Measurements from ENCODE around the gene ATP2B3.

Gene ATP2B3

DNA sequence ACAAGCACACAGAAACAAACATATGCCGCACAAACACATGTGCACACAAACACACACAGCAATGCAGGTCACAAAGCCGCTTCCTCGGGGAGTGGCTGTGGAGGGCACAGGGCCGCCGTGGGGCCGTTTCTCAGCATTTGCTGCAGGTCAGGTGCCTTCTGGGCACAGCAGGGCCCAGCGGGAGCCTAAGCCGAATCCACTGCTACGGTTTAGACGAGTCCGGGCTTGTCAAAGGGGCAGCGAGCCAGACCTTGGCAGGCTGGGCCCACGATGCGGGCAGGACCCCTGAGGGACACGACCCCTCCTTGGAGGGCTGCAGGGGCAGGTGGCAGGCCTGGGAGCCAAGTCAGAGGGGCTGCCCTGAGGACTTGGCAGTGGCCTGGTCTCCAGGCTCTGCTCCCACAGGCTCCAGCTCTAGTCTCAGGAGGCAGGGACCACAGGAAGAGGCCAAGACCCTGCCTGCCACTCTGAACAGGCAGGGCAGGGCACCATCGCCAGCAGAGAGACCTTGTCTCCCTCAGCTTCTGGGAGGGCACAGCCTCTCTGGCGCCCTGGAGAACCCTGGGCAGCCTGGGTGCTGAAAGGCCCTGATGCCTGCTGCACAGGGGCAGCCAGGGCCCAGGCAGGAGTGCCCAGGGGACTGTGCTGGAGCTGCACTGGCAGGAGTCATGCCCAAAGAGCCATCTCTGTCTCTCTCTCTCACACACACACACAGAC lies 5.5 kb upstream of the ATP2B3 start:
- no peak for DNase-seq

DNA sequence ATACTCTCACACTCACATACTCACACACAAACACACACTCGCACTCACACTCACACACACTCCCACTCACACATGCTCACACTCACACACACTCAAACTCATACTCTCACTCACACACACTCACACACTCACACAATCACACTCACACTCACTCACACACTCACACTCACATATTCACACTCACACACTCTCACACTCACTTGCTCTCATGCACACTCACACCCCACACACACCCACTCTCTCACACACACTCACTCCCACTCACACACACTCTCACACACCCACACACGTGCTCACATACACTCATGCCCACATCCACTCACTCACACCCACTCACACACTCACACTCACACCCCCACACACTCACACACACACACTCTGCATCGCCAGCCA lies 4.9 kb upstream of the ATP2B3 start:
- DNase-seq: no peak

GRCh38 chrX:153513265-153513664 lies 4.2 kb upstream of the ATP2B3 start:
- DNase-seq: no peak

DNA sequence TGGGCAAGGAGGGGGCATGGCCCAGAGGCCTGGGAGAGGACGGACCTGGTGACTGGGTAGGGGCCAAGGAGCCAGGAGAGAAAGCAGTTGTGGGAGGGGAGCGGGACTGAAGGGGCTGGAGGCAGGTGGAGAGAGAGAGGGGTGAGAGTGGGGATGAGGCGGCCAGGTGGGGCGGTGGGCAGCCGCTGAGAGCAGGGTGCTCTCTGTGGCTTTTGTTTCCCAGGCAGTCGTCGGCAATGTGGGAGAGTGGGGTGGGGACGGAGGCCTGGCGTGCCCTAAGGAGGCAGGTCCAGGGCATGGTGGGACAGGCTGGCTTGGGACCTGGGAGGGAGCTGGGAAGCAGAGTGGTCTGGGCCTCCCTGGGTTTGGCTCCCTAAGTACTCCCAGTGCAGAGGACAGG lies 3.2 kb upstream of the ATP2B3 start:
- no peak for DNase-seq

DNA sequence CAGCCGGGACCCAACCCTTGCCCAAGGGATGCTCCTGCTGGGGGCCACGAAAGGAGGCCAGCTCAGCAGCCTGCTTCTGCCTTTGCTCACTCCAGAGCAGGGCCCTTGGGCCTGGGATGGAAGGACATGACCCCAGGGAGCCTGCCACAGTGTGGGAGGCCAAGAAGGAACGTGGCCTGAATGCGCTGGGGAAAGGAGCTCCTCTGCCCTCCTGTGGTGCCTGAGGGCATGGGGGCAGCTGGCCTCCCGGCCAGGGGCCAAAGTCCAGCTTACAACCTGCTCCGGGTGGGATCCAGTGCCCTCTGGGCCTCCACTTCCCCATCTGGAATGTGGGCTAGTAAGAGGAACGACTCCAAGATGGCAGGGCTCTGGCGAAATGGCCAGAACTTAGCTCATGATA lies 2.0 kb upstream of the ATP2B3 start:
- DNase-seq: no peak

GRCh38 chrX:153516073-153516472 lies 1.4 kb upstream of the ATP2B3 start:
- DNase-seq: no peak

DNA sequence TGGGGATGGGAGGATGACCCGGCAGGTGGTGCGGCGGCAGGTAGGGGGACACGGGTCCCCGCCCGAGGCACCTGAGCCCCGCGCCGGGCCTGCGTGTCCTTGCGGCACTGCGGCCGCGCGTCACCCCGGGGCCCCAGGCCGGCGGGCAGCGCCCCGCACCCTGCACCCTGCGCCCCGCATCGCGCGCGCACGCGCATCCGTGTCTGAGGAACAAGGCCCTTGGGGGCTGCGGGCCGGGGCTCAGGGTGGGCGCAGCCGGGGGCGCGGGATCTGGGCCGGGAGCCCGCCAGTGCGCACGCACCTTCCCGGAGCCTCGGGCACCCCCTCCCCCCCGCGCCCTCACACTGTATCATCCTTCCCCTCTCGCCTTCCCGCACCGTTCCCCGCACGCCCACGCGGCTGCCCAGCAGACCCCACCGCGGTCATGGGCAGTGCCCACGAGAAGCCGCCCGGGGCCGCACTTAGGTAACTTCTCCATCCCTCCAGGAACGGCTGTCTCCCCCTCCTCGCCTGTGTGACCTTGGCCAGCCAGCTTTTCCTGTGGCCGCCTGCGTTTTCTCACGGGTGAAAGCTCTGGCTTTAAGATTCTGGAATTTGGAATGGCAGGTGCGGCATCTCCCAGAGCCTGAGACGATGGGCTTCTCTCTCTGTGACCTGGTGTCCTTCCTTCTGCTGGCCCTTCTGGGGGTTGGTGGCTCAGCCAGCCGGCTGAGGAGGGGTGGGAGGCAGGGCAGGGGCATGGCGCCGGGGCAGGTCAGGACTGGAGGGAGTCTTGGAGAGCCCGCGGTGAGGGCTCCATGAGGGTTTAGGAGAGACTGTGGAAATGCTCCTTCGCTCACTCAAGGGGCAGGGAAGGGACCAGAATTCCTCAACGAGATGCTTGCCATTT lies 748 bp downstream of the ATP2B3 start:
- DNase-seq: no peak

DNA sequence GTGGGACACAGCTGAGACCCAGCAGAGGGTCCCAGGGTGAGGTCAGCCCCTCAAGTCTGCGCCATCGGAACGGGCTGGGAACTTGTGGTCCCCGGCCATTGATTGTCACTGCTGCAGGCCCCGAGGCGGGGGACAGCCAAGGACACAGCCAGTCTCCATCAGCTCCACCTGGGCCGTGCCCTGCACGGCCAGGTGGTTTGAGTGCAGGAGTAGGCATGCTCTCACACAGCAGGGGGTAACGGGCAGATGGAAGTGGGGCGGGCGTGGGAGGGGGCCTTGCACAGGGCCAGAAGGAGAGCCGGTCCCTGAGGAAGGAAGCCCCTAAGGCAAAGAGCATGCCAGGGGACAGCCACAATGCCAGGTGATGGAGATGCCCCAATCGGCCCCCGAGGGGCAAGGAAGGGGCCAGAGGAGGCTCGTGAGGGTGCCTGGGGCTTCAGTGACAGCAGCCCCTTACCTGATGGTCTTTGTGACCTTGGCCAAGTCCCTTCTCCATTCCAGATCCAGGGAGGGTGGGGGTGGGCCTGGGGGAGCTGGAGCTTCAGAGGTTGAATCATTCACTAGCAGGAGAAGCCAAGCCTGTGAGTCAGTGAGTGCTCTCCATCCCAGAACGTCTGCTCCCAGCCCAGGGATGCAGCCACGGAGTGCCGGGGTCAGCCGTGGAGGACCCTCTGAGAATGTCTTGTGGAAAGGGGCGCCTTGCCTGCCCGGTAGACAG lies 2.3 kb downstream of the ATP2B3 start:
- no peak for DNase-seq

- DNase-seq: no peak
Observed at GRCh38 chrX:153520287-153520917, 3.0 kb downstream of the ATP2B3 start.

GRCh38 chrX:153521034-153521433 lies 3.6 kb downstream of the ATP2B3 start:
- DNase-seq: no peak

DNA sequence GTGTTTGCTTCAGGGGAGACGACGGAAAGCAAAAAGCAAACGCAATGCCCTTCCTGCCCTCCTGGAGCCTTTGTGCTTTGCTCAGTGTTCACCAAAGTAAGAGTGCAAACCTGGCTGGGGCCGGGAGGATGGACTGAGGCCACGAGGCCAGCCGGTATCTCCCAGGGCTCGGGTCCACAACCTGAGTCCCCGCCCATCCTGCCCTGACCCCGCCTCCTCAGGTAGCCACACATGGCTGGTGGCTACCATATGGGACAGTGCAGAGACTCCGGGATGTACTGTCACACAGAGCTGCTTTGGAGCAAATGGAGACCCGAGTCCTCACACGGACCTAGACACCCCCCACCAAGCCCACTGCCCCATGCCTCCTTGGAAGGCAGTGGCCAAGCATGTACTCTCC lies 4.8 kb downstream of the ATP2B3 start:
- no peak for DNase-seq

DNA sequence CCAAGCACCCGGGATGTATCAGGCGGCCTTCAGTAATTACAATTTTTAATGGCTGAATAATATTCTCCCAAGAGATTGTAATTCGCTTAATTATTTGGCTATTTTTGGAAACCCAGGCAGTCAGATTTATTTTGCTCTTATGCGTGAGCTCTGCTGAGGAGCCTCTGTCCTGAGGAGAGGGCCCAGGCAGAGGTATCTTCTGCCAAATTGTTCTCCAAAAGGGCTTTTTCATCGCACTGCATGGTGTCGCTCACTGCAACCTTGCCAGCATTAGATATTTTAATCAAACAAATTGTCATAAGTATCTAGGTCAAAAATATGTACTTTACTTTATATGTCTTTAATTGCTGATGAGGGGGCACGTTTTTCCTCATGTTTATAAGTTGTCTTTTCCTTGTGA lies 5.8 kb downstream of the ATP2B3 start:
- DNase-seq: no peak

GRCh38 chrX:153524234-153524633 lies 6.8 kb downstream of the ATP2B3 start:
- no peak for DNase-seq

DNA sequence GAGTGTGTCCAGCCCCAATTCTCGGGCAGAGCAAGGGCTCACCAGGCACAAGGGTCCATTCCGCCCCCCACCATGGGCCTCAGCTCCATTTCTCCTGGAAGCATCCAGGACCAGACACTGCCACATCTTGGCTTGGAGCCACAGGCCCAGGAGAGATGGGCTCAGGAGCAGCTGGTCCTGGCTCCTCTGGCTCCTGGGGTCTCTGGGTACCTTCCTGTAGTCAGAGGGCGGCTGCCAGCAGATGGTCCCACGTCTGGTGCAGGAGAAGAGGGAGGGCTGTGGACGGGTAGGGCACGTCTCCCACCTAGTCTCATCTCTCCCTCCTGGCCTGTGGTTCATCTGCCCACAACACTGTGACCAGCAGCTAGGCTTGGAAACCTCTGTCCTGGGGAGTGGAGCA lies 8.0 kb downstream of the ATP2B3 start:
- no peak for DNase-seq

- no peak for DNase-seq
Observed at GRCh38 chrX:153526042-153526441, 8.6 kb downstream of the ATP2B3 start.

- no peak for DNase-seq
Observed at GRCh38 chrX:153526801-153527200, 9.4 kb downstream of the ATP2B3 start.

DNA sequence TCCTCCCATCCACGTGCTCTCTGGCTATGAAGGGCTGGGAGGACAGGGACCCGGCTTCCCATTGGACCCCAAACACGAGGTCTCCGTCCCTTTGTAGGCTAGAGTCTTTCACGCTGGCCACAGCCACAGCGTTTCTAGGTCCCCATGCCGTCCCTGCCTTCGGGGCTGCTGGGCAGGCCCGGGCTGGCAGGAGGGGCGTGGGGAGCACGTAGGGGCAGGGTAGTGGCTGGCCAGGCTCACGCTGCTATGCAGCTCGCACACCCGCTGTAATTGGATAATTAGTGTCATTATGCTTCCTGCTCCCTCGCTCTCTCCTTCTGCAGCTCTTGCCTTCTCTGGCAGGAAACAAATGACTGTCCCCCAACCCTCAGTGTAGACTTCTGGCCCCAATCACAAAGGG lies 9.8 kb downstream of the ATP2B3 start:
- no peak for DNase-seq

GRCh38 chrX:153530411-153531129 lies 13.1 kb downstream of the ATP2B3 start:
- DNase-seq: no peak

DNA sequence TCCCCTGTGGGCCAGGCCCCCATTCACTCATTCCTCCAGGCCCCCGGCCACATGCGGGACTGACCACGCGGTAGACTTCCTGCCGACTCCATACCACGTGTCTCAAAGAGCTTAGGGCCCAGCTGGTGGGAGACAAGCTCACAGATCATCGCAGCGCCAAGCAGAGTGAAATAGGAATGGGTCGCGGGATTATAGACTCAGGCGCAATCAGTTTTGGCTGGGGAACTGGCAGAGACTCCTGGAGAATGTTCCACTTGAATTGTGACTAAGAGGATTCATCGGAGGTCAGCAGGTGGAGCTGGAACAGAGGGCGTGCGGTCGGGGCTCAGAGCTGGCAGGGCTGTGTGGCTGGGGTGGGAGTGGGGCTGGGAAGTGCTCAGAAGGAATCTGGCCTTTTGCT lies 15.6 kb downstream of the ATP2B3 start:
- no peak for DNase-seq

DNA sequence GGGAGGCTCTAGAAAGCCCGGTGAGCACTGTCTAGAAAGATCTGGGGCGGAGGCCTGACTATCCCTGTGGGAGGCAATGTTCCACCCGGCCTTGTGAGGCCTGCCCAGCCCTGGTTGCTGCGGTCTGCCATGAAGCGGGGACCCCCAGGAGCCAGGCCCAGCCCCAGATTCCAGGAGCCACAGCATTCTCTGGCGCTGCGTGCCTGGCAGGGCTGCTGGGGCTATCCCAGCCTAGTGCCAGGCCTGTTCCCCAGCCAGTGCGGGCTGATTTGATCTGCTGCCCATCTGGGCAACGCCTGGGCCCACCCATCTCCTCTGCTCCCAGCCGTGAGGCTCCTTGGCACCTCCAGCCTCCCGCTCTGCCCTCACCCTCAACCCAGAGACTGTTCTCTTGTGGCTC lies 19.6 kb downstream of the ATP2B3 start:
- DNase-seq: no peak

DNA sequence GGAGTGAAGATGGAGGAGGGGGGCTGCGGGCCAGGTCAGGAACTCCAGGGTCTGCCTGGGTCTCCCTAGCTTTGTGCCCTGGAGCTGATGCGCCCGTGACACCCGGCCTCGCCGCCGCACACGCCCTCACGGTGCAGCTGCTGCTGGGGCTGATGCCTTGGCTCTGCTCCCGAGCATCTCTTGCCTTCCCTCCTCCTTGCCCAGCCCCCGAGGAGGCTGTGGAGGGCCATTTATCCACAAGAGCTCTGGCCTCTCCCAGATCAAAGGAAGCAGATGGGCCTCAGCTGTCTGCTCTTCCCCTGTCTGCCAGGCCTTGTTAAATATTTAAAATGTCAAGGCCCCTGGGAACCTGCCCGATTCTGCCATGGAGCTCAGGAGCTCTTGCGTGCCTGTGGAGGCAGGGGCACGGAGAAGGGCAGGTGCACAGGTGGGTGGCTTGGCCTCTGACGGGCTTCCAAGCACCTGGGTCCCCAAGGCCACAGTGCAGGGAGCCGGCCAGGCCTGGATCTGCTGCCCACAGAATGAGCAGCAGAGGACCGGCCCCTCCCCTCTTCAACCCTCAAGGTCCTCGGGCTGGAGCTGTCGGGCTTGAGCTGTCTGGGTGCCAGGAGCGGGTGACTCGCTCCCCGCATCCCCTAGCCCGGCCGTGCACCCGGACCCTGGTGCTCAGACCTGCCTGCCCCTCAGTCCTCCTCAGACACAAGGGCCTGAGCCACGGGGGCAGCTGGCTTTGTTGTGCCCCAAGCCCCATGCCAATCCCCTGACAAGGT lies 20.3 kb downstream of the ATP2B3 start:
- no peak for DNase-seq

GRCh38 chrX:153538424-153538823 lies 21.0 kb downstream of the ATP2B3 start:
- DNase-seq: no peak

Data from activated CD4-positive, CD25-positive, alpha-beta regulatory T cell treated with anti-CD3 and anti-CD28 coated beads, Interleukin-2, amount 50 U/mL, for 72 hours (primary cell).